ENCODE results near the gene INPP1.

The INPP1 gene

GRCh38 chr2:190420801-190421200 lies 77.4 kb downstream of the INPP1 start:
- TF ChIP-seq TCF12 (IDR thresholded peaks at IDR 0.05; ENCODE audit: low read depth) (no peak), YY1 (IDR thresholded peaks at IDR 0.05; ENCODE audit: low read depth) (no peak), FOXM1 (IDR thresholded peaks at IDR 0.05; ENCODE audit: borderline replicate concordance, low read depth) (no peak), CEBPB (IDR thresholded peaks at IDR 0.05) (no peak)
